Nephron progenitor cell (in vitro differentiated cells): ENCODE results near the gene LRFN2.

ENCODE experiments used
- DNase-seq: peaks from one replicate; pipeline ENCODE4 v3.0.0; 2021
- H3K27ac Mint-ChIP-seq: 2 replicates; pipeline ENCODE4 v1.8.0; 2021; ENCODE audit warnings: mild to moderate bottlenecking, moderate library complexity, mixed read lengths
- H3K27me3 Mint-ChIP-seq: 2 replicates; pipeline ENCODE4 v1.8.0; 2021; ENCODE audit warnings: mild to moderate bottlenecking, low read depth, mixed read lengths; ENCODE audit not compliant: poor library complexity
- H3K36me3 Mint-ChIP-seq: 2 replicates; pipeline ENCODE4 v1.8.0; 2021; ENCODE audit warnings: low read depth, mixed read lengths
- H3K4me1 Mint-ChIP-seq: 2 replicates; pipeline ENCODE4 v1.8.0; 2021; ENCODE audit warnings: mixed read lengths
- H3K4me3 Mint-ChIP-seq: 2 replicates; pipeline ENCODE4 v1.8.0; 2021; ENCODE audit warnings: mild to moderate bottlenecking, moderate library complexity, mixed read lengths
- H3K9me3 Mint-ChIP-seq: 2 replicates; pipeline ENCODE4 v1.8.0; 2021; ENCODE audit warnings: mild to moderate bottlenecking, moderate library complexity, mixed read lengths
- TF ChIP-seq, protein P1 (sequence below): fragments of 200-600 bp; sonication (generic); IDR thresholded peaks from 2 replicates; pipeline ENCODE4 v1.5.0; 2021; ENCODE audit warnings: antibody characterized with exemption

Gene LRFN2

DNA sequence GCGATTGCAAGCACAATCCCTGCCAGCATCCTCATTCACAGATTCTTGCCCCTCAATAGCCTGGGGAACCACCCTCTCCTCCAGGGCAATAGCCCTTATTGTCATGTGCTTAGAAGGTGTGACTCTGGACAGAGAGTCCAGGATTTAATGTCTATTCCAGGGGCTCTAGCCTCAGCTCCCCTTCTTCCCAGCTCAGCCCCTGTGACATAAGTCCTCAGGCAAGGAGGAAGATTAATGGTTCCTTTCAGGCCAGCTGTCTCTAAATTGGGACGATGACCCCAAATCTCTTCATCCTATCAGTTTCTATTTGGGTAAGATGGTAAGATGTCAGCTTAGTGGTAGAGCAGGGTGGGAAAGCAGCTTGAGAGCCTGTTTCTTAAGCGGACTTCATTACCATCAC, 8.1 kb downstream of the LRFN2 start:
- H3K36me3 Mint-ChIP-seq: no peaks in the 10 kb centered on the region
- H3K4me1 Mint-ChIP-seq: peaks cover 10% of the 10 kb centered on the region
- DNase-seq: no peak
- H3K27ac Mint-ChIP-seq: no peak overlapping the region
- H3K9me3 Mint-ChIP-seq: no peaks in the 10 kb centered on the region
- TF ChIP-seq, protein P1, sequence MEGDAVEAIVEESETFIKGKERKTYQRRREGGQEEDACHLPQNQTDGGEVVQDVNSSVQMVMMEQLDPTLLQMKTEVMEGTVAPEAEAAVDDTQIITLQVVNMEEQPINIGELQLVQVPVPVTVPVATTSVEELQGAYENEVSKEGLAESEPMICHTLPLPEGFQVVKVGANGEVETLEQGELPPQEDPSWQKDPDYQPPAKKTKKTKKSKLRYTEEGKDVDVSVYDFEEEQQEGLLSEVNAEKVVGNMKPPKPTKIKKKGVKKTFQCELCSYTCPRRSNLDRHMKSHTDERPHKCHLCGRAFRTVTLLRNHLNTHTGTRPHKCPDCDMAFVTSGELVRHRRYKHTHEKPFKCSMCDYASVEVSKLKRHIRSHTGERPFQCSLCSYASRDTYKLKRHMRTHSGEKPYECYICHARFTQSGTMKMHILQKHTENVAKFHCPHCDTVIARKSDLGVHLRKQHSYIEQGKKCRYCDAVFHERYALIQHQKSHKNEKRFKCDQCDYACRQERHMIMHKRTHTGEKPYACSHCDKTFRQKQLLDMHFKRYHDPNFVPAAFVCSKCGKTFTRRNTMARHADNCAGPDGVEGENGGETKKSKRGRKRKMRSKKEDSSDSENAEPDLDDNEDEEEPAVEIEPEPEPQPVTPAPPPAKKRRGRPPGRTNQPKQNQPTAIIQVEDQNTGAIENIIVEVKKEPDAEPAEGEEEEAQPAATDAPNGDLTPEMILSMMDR: no peak
- H3K27me3 Mint-ChIP-seq: peaks cover 19% of the 10 kb centered on the region
- no peak overlapping the region for H3K4me3 Mint-ChIP-seq

DNA sequence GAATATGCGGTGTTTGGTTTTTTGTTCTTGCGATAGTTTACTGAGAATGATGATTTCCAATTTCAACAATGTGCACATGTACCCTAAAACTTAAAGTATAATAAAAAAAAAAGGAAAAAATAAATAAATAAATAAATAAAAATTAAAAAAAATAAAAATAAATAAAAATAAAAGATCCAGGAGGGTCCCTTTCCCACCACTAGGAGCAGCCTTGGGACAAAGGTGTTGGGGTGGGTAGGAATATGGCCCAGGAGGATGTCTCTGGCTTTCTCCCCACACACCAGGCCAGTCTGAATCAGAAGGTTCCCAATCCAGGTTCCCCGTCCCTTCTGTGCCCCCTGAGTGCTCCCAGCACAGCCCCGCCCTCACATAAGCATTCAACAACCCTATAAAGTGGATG, 9.5 kb downstream of the LRFN2 start:
- H3K9me3 Mint-ChIP-seq: no peaks in the 10 kb centered on the region
- peaks cover under 1% of the 10 kb centered on the region for H3K4me1 Mint-ChIP-seq
- H3K4me3 Mint-ChIP-seq: no peak overlapping the region
- peaks cover 18% of the 10 kb centered on the region for H3K27me3 Mint-ChIP-seq
- TF ChIP-seq, protein P1: no peak
- no peaks in the 10 kb centered on the region for H3K36me3 Mint-ChIP-seq
- DNase-seq: no peak
- no peak overlapping the region for H3K27ac Mint-ChIP-seq

DNA sequence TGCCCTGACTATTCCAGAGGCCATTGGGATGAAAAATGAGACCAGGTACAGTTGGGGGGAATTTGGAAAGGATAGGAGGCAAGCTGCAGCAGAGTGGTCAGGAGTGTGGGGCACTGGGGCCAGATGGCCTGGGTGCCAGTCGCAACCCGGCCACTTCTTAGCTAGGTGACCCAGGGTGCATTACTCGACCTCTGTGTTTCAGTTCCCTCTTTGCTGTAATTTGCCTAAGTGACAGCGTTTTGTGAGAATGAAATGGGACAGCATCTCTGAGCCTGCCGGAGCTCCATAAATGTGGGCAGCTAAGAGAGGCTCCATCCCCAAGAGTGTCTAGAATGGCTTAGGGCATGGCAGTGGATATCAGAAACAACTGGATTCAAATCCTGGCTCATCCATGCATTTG, 13.9 kb downstream of the LRFN2 start:
- H3K9me3 Mint-ChIP-seq: no peaks in the 10 kb centered on the region
- no peak overlapping the region for H3K4me3 Mint-ChIP-seq
- no peaks in the 10 kb centered on the region for H3K36me3 Mint-ChIP-seq
- peaks cover 25% of the 10 kb centered on the region for H3K4me1 Mint-ChIP-seq
- TF ChIP-seq, protein P1: no peak
- peaks cover 27% of the 10 kb centered on the region for H3K27me3 Mint-ChIP-seq
- H3K27ac Mint-ChIP-seq: no peak overlapping the region
- DNase-seq: no peak

DNA sequence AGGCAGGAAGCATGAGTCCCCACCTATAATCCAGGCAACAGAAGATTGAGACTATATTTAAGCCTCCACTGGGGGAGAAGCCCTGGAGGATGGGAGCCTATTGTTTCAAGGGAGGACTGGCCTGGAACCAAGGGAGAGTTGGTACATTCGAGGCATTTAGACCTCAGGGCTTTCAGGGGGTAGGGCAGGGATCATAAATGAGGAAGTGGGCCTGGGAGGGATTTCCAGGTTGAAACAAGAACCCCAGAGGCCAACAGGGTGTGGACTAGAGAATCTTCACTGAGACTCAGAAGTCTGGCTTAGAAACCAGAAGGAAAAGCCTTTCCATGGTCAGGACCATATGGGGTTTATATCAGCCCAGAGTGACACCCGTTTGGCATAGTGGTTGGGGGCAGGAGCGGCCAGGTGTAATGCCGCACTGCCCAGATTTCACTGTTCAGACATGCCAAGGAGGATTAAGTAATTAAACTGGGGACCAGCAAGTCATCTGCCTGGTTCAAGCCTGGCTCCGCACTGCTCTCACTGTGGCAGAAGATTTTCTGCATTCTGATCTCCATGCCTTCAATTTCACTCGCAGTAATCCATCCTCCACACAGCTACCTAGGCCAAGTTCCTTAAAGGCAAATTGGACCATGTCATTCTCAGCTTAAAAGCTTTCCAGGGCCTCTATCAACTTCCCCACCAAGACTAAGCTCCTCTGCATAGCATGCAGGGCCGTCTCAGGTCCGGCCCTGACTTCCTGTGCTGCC, 17.8 kb downstream of the LRFN2 start:
- Mint-ChIP-seq H3K9me3 (no peaks in the 10 kb centered on the region), H3K27me3 (peaks cover 24% of the 10 kb centered on the region), H3K36me3 (no peaks in the 10 kb centered on the region), H3K27ac (no peak overlapping the region), H3K4me3 (no peak overlapping the region), H3K4me1 (peaks cover 25% of the 10 kb centered on the region)
- TF ChIP-seq, protein P1: no peak
- DNase-seq: no peak

DNA sequence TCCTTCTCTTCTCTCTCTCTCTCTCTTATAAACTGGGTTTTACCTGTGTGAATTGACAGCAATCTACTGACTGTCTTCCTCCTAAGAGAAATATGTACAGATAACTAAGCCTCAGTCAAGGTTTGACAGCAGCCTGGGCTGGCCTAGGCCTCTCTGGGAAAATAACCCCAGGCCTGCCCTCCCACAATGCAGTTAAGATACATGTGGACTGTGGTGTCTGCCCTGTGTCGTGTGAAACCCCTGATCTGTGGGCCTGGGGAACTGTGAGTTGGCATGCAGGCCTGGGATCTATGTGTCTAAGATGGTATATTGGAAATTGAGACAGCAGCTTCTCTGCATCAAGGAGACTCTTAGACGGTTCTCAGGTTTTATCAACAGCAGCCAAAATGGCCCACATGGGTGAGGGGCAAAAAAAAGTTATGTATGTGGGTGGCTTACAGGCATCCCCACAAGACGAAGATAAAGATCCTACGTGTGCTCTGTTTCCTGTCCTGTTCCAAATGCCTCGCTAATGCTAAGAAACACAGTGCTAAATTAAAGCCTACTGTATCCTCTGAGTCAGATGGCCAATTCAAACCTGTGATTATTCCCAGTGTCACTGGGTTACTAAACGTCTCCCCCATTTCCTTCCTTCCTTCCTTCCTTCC, 19.0 kb downstream of the LRFN2 start:
- no peaks in the 10 kb centered on the region for H3K9me3 Mint-ChIP-seq
- no peak overlapping the region for H3K27ac Mint-ChIP-seq
- TF ChIP-seq, protein P1: no peak
- peaks cover 32% of the 10 kb centered on the region for H3K4me1 Mint-ChIP-seq
- H3K36me3 Mint-ChIP-seq: no peaks in the 10 kb centered on the region
- DNase-seq: no peak
- peaks cover 18% of the 10 kb centered on the region for H3K27me3 Mint-ChIP-seq
- no peak overlapping the region for H3K4me3 Mint-ChIP-seq

DNA sequence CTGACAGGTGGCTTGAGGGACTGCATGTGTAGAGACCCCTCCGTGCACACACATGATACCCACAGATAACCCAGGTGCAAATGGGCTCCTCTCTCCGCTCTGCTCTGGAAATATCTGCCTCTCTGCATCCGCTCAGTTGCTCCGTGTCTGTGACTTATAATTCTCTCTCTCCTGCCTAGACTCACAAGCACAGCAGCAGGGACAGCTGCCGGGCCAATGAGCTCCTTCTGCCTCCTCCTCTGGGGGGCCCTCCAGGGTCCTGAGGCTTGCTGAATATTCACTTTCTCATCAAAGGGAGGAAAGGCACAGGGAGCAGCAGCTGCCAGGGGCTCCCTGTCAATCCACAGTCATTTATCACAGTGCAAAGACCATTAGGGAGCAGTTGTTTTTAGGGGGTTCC, 24.1 kb downstream of the LRFN2 start:
- no peaks in the 10 kb centered on the region for H3K9me3 Mint-ChIP-seq
- TF ChIP-seq, protein P1: no peak
- H3K4me3 Mint-ChIP-seq: no peak overlapping the region
- peaks cover 43% of the 10 kb centered on the region for H3K4me1 Mint-ChIP-seq
- no peaks in the 10 kb centered on the region for H3K36me3 Mint-ChIP-seq
- DNase-seq: no peak
- peaks cover 33% of the 10 kb centered on the region for H3K27me3 Mint-ChIP-seq
- no peak overlapping the region for H3K27ac Mint-ChIP-seq
